ENCODE results near the gene TAB2. TPM values are rescaled to one million over a fixed set of nuclear protein-coding genes. Genes with fewer than 3 reads are reported as not detected.

The TAB2 gene
- total RNA-seq, 1 donor from 2014 or later, result 50.6 TPM

DNA sequence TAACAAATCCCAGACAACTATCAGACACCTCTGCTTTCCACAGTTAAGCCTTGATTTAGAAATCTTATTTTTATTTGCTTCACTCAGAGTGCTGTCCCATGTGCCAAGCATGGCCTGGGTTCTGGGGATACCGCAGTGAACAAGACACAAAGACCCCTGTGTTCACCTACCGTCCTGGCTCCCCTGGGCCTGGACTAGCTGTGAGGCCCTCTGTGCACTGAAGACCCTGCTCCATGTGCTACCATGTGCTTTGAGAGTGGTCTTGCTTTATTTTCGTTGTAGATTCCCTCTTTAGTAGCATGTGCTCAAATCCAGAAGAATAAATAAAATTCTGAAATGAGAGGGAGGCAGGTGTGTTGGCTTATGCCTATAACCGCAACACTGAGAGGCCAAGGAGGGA, 105.1 kb downstream of the TAB2 start:
- Mint-ChIP-seq H3K4me1 (ENCODE audit: unreplicated experiment) (peaks cover 22% of the 10 kb centered on the region), H3K36me3 (ENCODE audit: unreplicated experiment) (no peaks in the 10 kb centered on the region), H3K4me3 (ENCODE audit: unreplicated experiment) (no peak overlapping the region), H3K27me3 (ENCODE audit: unreplicated experiment) (no peaks in the 10 kb centered on the region), H3K27ac (ENCODE audit: unreplicated experiment) (peak overlapping the region; percentile 23), H3K9me3 (ENCODE audit: unreplicated experiment) (no peaks in the 10 kb centered on the region)
- TF ChIP-seq, protein P1, sequence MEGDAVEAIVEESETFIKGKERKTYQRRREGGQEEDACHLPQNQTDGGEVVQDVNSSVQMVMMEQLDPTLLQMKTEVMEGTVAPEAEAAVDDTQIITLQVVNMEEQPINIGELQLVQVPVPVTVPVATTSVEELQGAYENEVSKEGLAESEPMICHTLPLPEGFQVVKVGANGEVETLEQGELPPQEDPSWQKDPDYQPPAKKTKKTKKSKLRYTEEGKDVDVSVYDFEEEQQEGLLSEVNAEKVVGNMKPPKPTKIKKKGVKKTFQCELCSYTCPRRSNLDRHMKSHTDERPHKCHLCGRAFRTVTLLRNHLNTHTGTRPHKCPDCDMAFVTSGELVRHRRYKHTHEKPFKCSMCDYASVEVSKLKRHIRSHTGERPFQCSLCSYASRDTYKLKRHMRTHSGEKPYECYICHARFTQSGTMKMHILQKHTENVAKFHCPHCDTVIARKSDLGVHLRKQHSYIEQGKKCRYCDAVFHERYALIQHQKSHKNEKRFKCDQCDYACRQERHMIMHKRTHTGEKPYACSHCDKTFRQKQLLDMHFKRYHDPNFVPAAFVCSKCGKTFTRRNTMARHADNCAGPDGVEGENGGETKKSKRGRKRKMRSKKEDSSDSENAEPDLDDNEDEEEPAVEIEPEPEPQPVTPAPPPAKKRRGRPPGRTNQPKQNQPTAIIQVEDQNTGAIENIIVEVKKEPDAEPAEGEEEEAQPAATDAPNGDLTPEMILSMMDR (IDR thresholded peaks at IDR 0.05), result no peak
- DNase-seq (ENCODE audit: extremely low spot score, unreplicated experiment), result no peak

DNA sequence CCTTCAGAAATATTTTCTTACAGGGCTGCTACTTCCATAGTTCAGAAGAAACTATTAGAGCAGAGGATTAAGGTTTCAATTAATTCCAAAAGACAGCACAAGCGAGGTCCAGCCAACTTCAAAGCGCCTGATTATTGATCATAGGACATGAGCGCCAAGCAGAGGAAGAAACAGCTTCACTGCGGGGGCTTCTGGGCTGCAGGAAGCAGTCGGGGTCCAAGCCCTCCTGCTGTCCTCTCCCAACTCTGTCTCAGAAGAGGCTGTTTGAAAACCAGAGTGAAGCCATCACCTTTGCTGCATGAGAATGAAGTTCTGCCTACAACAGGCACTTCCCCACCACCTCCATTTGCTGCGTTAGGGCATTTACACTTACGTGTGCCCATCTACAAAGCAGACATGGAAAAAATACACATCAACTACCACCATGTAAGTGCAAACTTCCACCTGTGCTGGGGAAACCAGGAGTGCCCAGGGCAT, 106.5 kb downstream of the TAB2 start:
- TF ChIP-seq, protein P1 (IDR thresholded peaks at IDR 0.05), result no peak
- peaks cover 22% of the 10 kb centered on the region for H3K4me1 Mint-ChIP-seq (ENCODE audit: unreplicated experiment)
- no peak for DNase-seq (ENCODE audit: extremely low spot score, unreplicated experiment)
- H3K9me3 Mint-ChIP-seq (ENCODE audit: unreplicated experiment), result no peaks in the 10 kb centered on the region
- no peaks in the 10 kb centered on the region for H3K27me3 Mint-ChIP-seq (ENCODE audit: unreplicated experiment)
- no peaks in the 10 kb centered on the region for H3K36me3 Mint-ChIP-seq (ENCODE audit: unreplicated experiment)
- peak overlapping the region; percentile 94 for H3K27ac Mint-ChIP-seq (ENCODE audit: unreplicated experiment)
- H3K4me3 Mint-ChIP-seq (ENCODE audit: unreplicated experiment), result peak overlapping the region; percentile 7

DNA sequence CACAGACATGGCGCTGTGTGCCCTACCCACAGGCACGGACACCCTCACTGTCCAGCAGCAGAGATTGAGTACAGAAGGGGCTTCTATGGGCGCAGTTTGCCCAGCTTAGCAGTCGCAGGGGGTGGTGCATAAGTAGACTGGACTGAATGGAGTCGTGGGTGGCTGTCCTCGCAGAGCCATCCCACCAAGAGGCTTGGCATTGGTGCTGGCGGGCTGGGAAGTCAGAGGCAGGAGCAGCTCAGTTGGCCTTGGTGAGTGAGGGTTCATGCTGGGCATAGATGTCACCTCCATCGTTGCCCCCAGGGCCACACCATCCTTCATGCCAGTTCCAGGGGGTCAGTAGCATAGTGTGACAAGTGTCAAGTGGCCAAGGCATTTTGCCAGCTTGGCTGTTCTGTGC, 107.7 kb downstream of the TAB2 start:
- Mint-ChIP-seq H3K9me3 (ENCODE audit: unreplicated experiment) (no peaks in the 10 kb centered on the region), H3K4me1 (ENCODE audit: unreplicated experiment) (peaks cover 22% of the 10 kb centered on the region), H3K27ac (ENCODE audit: unreplicated experiment) (no peak overlapping the region), H3K36me3 (ENCODE audit: unreplicated experiment) (no peaks in the 10 kb centered on the region), H3K27me3 (ENCODE audit: unreplicated experiment) (no peaks in the 10 kb centered on the region), H3K4me3 (ENCODE audit: unreplicated experiment) (no peak overlapping the region)
- DNase-seq (ENCODE audit: extremely low spot score, unreplicated experiment), result no peak
- TF ChIP-seq, protein P1 (IDR thresholded peaks at IDR 0.05), result no peak

DNA sequence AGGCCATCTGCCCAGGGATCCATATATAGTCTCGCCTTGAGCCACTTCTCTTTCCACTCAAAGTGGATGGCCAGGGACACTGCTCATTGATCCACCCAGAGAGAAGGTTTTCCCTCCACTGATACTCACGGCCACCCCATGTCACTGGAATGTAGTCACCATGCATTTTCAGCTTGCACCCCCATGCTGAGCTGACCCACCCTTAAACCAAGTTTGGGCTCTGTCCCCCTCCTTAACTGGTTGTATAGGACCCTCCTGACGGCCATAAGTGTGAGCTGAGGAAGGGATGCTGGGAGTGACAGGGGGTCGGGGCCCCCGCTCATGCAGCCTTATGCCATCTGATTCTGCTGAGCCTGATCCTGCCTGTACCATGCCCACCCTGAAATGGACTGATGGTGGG, 108.2 kb downstream of the TAB2 start:
- no peaks in the 10 kb centered on the region for H3K36me3 Mint-ChIP-seq (ENCODE audit: unreplicated experiment)
- no peak overlapping the region for H3K4me3 Mint-ChIP-seq (ENCODE audit: unreplicated experiment)
- H3K4me1 Mint-ChIP-seq (ENCODE audit: unreplicated experiment), result peaks cover 22% of the 10 kb centered on the region
- H3K9me3 Mint-ChIP-seq (ENCODE audit: unreplicated experiment), result no peaks in the 10 kb centered on the region
- TF ChIP-seq, protein P1 (IDR thresholded peaks at IDR 0.05), result no peak
- no peak for DNase-seq (ENCODE audit: extremely low spot score, unreplicated experiment)
- H3K27ac Mint-ChIP-seq (ENCODE audit: unreplicated experiment), result no peak overlapping the region
- H3K27me3 Mint-ChIP-seq (ENCODE audit: unreplicated experiment), result no peaks in the 10 kb centered on the region

DNA sequence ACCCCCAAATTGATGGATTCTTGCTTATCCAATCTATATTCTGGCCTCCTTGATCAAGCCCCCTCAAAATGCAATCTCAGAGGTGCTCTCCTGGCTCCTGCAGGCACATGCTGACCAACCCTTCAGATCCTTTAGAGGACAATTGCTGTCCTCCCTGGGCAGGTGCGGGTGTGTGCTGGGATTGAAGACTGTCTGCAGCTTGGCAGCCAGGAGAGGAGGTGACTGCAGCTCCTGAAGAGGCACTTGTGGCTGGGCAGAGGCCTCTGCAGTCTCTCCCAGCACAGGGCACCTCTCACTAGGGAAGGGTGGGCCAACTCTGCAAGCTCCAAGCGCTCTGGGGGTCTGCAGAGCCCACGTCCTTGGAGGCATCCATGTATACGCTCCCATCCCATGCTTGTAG, 111.1 kb downstream of the TAB2 start:
- Mint-ChIP-seq H3K36me3 (ENCODE audit: unreplicated experiment) (no peaks in the 10 kb centered on the region), H3K27ac (ENCODE audit: unreplicated experiment) (no peak overlapping the region)

More for the DNA sequence above, 111.1 kb downstream of the TAB2 start:
- Mint-ChIP-seq H3K4me3 (ENCODE audit: unreplicated experiment) (no peak overlapping the region), H3K27me3 (ENCODE audit: unreplicated experiment) (no peaks in the 10 kb centered on the region), H3K4me1 (ENCODE audit: unreplicated experiment) (peaks cover 18% of the 10 kb centered on the region), H3K9me3 (ENCODE audit: unreplicated experiment) (no peaks in the 10 kb centered on the region)
- TF ChIP-seq, protein P1 (IDR thresholded peaks at IDR 0.05), result no peak
- no peak for DNase-seq (ENCODE audit: extremely low spot score, unreplicated experiment)

Data from osteocyte (in vitro differentiated cells).